HG02623 (cell line): Measurements from ENCODE around the gene SETSIP.
"Not testable (repeated sequence)": the region's sequence is repeated elsewhere in the genome, so short reads cannot be mapped to it uniquely, and the experiment has no call there.

Experiments
- ATAC-seq: cut with Tn5 transposase; IDR thresholded peaks from one replicate; pipeline ENCODE4 v1.9.1; 2021; ENCODE audit warnings: moderate library complexity; ENCODE audit not compliant: unreplicated experiment

Gene SETSIP

GRCh38 chr1:92075311-92075710 lies at the start of gene SETSIP:
TSS of gene SETSIP (minus strand) at chr1:92075411. CDS start at chr1:92075411, 0 bp downstream.
- ATAC-seq = no peak

GRCh38 chr1:92123868-92124267 lies 48.7 kb upstream of the SETSIP start:
- ATAC-seq = no peak

GRCh38 chr1:92118826-92119225 lies 43.6 kb upstream of the SETSIP start:
- ATAC-seq = no peak

- no peak for ATAC-seq
Measured at GRCh38 chr1:92117526-92117925, 42.3 kb upstream of the SETSIP start.

GRCh38 chr1:92108631-92109030 lies 33.4 kb upstream of the SETSIP start:
- no peak for ATAC-seq

- no peak for ATAC-seq
Measured at GRCh38 chr1:92105546-92106081, 30.4 kb upstream of the SETSIP start.

- ATAC-seq = no peak
Measured at GRCh38 chr1:92096317-92096716, 21.1 kb upstream of the SETSIP start.

- no peak for ATAC-seq
Measured at GRCh38 chr1:92095874-92096273, 20.7 kb upstream of the SETSIP start.

GRCh38 chr1:92094595-92094994 lies 19.4 kb upstream of the SETSIP start:
- no peak for ATAC-seq

- no peak for ATAC-seq
Measured at GRCh38 chr1:92094090-92094489, 18.9 kb upstream of the SETSIP start.

- no peak for ATAC-seq
Measured at GRCh38 chr1:92091625-92092024, 16.4 kb upstream of the SETSIP start.

- no peak for ATAC-seq
Measured at GRCh38 chr1:92087542-92087941, 12.3 kb upstream of the SETSIP start.

- ATAC-seq = no peak
Measured at GRCh38 chr1:92085727-92086126, 10.5 kb upstream of the SETSIP start.

GRCh38 chr1:92084651-92085050 lies 9.4 kb upstream of the SETSIP start:
- no peak for ATAC-seq

GRCh38 chr1:92081031-92081430 lies 5.8 kb upstream of the SETSIP start:
- no peak for ATAC-seq

- ATAC-seq = peak; percentile 96
Measured at GRCh38 chr1:92080128-92080985, 5.1 kb upstream of the SETSIP start, which contains the start of gene BTBD8. TSS of gene BTBD8 (plus strand) at chr1:92080345. CDS start at chr1:92080572, 227 bp downstream.

GRCh38 chr1:92079441-92079840 lies 4.2 kb upstream of the SETSIP start:
- no peak for ATAC-seq

GRCh38 chr1:92078077-92078476 lies 2.9 kb upstream of the SETSIP start:
- not testable (repeated sequence) for ATAC-seq

- ATAC-seq = no peak
Measured at GRCh38 chr1:92076363-92076762, 1.2 kb upstream of the SETSIP start.

GRCh38 chr1:92074446-92074845 lies 765 bp downstream of the SETSIP start:
- not testable (repeated sequence) for ATAC-seq

GRCh38 chr1:92070892-92071291 lies 4.3 kb downstream of the SETSIP start:
- ATAC-seq = no peak

- no peak for ATAC-seq
Measured at GRCh38 chr1:92066321-92066720, 8.9 kb downstream of the SETSIP start.
